WTC11 (cell line): ENCODE measurements around the gene ANKRD2. TPM values are rescaled to one million over a fixed set of nuclear protein-coding genes. Genes with fewer than 3 reads are reported as not detected.
A peak's percentile ranks its signal among the peaks of the same experiment; 100 is the strongest.

Experiments
- ATAC-seq: fragments of 200-7000 bp; cut with Tn5 transposase; 2 replicates; pipeline ENCODE4 v1.10.0; 2021; ENCODE audit warnings: mild to moderate bottlenecking, moderate library complexity
- CTCF ChIA-PET: fragments of 300-600 bp; sonication (Branson Sonifier 250); formaldehyde crosslinking; loops from one replicate; lab custom pipeline; 2021; ENCODE audit warnings: antibody characterized with exemption; lab: Charles Lee
- POLR2A ChIA-PET: fragments of 350-600 bp; sonication (Branson Sonifier 250); formaldehyde crosslinking; loops from one replicate; lab custom pipeline; 2021; ENCODE audit warnings: antibody characterized with exemption; lab: Charles Lee
- DNase-seq: peaks from one replicate; pipeline ENCODE4 v3.0.0; 2021; ENCODE audit warnings: low spot score
- H3K27ac Mint-ChIP-seq: 2 replicates; pipeline ENCODE4 v1.8.0; 2021; ENCODE audit warnings: mixed read lengths
- H3K27me3 Mint-ChIP-seq: 2 replicates; pipeline ENCODE4 v1.8.0; 2021; ENCODE audit warnings: low read depth, mild to moderate bottlenecking, moderate library complexity, mixed read lengths
- H3K36me3 Mint-ChIP-seq: 2 replicates; pipeline ENCODE4 v1.8.0; 2021; ENCODE audit warnings: mixed read lengths
- H3K4me1 Mint-ChIP-seq: 2 replicates; pipeline ENCODE4 v1.8.0; 2022; ENCODE audit warnings: mixed read lengths
- H3K4me3 Mint-ChIP-seq: 2 replicates; pipeline ENCODE4 v1.8.0; 2021; ENCODE audit warnings: mild to moderate bottlenecking, moderate library complexity, mixed read lengths
- H3K9me3 Mint-ChIP-seq: 2 replicates; pipeline ENCODE4 v1.8.0; 2021; ENCODE audit warnings: mixed read lengths
- ATF1 ChIP-seq: sonication (generic); formaldehyde crosslinking; IDR thresholded peaks from 2 replicates; pipeline ENCODE4 v1.8.1; 2023; ENCODE audit warnings: mild to moderate bottlenecking, moderate library complexity, missing genetic modification reagents
- ELF4 ChIP-seq: sonication (generic); formaldehyde crosslinking; IDR thresholded peaks from 2 replicates; pipeline ENCODE4 v1.8.1; 2022; ENCODE audit warnings: low read depth, mild to moderate bottlenecking, moderate library complexity, missing genetic modification reagents
- ESRRA ChIP-seq: sonication (generic); formaldehyde crosslinking; IDR thresholded peaks from 2 replicates; pipeline ENCODE4 v1.8.1; 2022; ENCODE audit warnings: mild to moderate bottlenecking, missing genetic modification reagents, borderline replicate concordance
- FOXK1 ChIP-seq: sonication (generic); formaldehyde crosslinking; IDR thresholded peaks from 2 replicates; pipeline ENCODE4 v1.8.0; 2022; ENCODE audit warnings: mild to moderate bottlenecking, moderate library complexity, missing genetic modification reagents
- FOXP1 ChIP-seq: sonication (generic); formaldehyde crosslinking; IDR thresholded peaks from 2 replicates; pipeline ENCODE4 v1.8.0; 2022; ENCODE audit warnings: missing genetic modification reagents, mild to moderate bottlenecking, moderate library complexity, borderline replicate concordance
- JUN ChIP-seq: sonication (generic); formaldehyde crosslinking; IDR thresholded peaks from 2 replicates; pipeline ENCODE4 v1.8.0; 2023; ENCODE audit warnings: mild to moderate bottlenecking, missing genetic modification reagents
- KAT7 ChIP-seq: sonication (generic); formaldehyde crosslinking; IDR thresholded peaks from 2 replicates; pipeline ENCODE4 v1.8.1; 2023; ENCODE audit warnings: missing genetic modification reagents, mild to moderate bottlenecking, borderline replicate concordance
- MXD4 ChIP-seq: fragments of 250-450 bp; sonication (Bioruptor Pico); IDR thresholded peaks from 2 replicates; pipeline ENCODE4 v1.8.0; 2021; ENCODE audit warnings: mild to moderate bottlenecking, moderate library complexity, borderline replicate concordance
- NFATC4 ChIP-seq: fragments of 250-450 bp; sonication (Bioruptor Pico); IDR thresholded peaks from 2 replicates; pipeline ENCODE4 v1.9.0; 2021; ENCODE audit warnings: mild to moderate bottlenecking
- NR1H2 ChIP-seq: sonication (generic); formaldehyde crosslinking; IDR thresholded peaks from 2 replicates; pipeline ENCODE4 v1.9.0; 2021; ENCODE audit warnings: mild to moderate bottlenecking, moderate library complexity, missing genetic modification reagents
- NR3C1 ChIP-seq: sonication (generic); formaldehyde crosslinking; conservative IDR thresholded peaks from 2 replicates; pipeline ENCODE4 v1.8.1; 2023; ENCODE audit warnings: low read depth, mild to moderate bottlenecking, missing genetic modification reagents
- SMAD3 ChIP-seq: sonication (generic); formaldehyde crosslinking; IDR thresholded peaks from 2 replicates; pipeline ENCODE4 v1.8.0; 2022; ENCODE audit warnings: missing genetic modification reagents, mild to moderate bottlenecking, borderline replicate concordance
- TCF7 ChIP-seq: sonication (generic); formaldehyde crosslinking; IDR thresholded peaks from 2 replicates; pipeline ENCODE4 v1.8.0; 2022; ENCODE audit warnings: mild to moderate bottlenecking, low read depth, missing genetic modification reagents, moderate library complexity
- TP53 ChIP-seq: sonication (generic); formaldehyde crosslinking; IDR thresholded peaks from 2 replicates; pipeline ENCODE4 v1.8.1; 2023; ENCODE audit warnings: mild to moderate bottlenecking, missing genetic modification reagents
- ZNF121 ChIP-seq: sonication (generic); formaldehyde crosslinking; IDR thresholded peaks from 2 replicates; pipeline ENCODE4 v1.8.0; 2023; ENCODE audit warnings: missing genetic modification reagents
- total RNA-seq: library from RNA; stranded (reverse); gene quantifications from 3 replicates; pipeline ENCODE4 v1.2.3, GENCODE V29; 2021
- TF ChIP-seq, protein P1 (sequence below): fragments of 250-450 bp; sonication (Bioruptor Pico); IDR thresholded peaks from 2 replicates; pipeline ENCODE4 v1.9.0; 2021; ENCODE audit warnings: mild to moderate bottlenecking, borderline replicate concordance
- TF ChIP-seq, protein P2 (sequence below): sonication (generic); formaldehyde crosslinking; IDR thresholded peaks from 2 replicates; pipeline ENCODE4 v1.8.1; 2023; ENCODE audit warnings: mild to moderate bottlenecking, missing genetic modification reagents, moderate library complexity
- TF ChIP-seq, protein P3 (sequence below): sonication (generic); formaldehyde crosslinking; IDR thresholded peaks from 2 replicates; pipeline ENCODE4 v1.8.0; 2023; ENCODE audit warnings: missing genetic modification reagents
- TF ChIP-seq, protein P4 (sequence below): sonication (generic); formaldehyde crosslinking; IDR thresholded peaks from 2 replicates; pipeline ENCODE4 v1.8.0; 2022; ENCODE audit warnings: mild to moderate bottlenecking, missing genetic modification reagents
- TF ChIP-seq, protein P5 (sequence below): sonication (generic); formaldehyde crosslinking; conservative IDR thresholded peaks from 2 replicates; pipeline ENCODE4 v1.8.1; 2023; ENCODE audit warnings: mild to moderate bottlenecking, low read depth, missing genetic modification reagents, moderate library complexity
- TF ChIP-seq, protein P6 (sequence below): fragments of 200-600 bp; IDR thresholded peaks from 2 replicates; pipeline ENCODE4 v1.8.0; 2022; ENCODE audit warnings: antibody characterized with exemption

Gene ANKRD2
- total RNA-seq, 1 experiment from 2014 or later = not detected

DNA sequence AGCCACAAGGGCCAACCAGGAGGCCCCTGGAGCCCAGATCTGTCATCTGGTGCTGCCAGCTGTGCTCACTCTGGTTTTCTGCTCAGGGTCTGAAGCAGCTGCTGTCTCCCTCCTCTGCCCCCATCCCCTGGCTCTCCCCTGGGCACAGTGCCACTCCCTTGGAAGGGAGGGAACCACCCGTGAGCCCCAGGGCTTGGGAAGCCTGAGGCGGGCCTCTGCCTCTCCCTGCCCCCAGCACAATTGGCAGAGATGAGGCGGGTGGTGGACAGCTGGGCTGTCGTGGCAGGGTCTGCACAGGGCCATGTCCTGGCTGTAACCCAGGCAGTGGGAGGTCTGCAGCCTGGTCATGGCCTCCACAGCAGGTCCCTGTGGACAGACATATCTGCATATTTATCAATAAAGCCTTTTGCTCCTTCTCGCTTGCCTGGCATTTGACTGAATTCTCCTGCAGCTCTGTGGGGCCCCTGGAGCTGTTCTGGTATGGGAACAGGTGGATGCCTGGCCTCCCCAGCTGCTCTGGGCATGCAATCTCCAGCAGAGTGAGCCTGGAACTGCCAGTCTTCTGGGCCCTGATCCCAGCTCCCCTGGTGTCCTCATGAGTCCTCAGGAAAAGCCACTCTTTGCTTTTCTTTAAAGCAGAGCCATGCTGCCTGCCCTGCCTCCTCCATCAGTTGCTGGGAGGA is 1.6 kb upstream of the ANKRD2 start:
- H3K4me1 Mint-ChIP-seq = peaks cover 5% of the 10 kb centered on the region
- H3K27ac Mint-ChIP-seq = peak overlapping the region; percentile 53; the same call in 1 of the 2 replicates
- POLR2A ChIA-PET = no interaction called here

DNA sequence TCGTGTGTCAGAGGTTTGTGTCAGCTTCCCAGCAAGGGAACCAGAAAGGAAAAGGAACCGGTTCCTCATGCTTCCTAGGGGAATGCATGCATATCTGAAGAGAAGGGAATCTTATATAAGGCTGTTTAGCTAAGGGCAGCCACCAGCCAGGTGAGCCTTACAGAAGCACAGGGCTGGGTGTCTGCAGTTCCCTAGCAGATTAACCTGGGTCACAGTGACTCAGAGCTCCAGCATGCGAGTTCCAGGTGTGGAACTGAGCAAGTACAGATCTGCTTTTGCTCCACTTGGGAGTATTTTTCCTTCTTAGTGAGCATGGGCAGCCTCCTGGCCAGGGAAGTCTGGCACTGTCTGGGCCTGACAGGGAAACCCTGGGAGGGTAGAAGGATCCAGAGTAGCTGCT is 957 bp upstream of the ANKRD2 start:
- ATAC-seq (no peak), DNase-seq (no peak)
- Mint-ChIP-seq H3K27ac (no peak overlapping the region), H3K9me3 (no peaks in the 10 kb centered on the region), H3K4me3 (no peak overlapping the region), H3K4me1 (peaks cover 5% of the 10 kb centered on the region), H3K27me3 (no peaks in the 10 kb centered on the region), H3K36me3 (0 out of 2 replicates have a peak, but pooled peaks cover 5% of the 10 kb centered on the region)
- POLR2A ChIA-PET = interaction anchor here (0.9 kb wide), 1 partner anchor 12 kb away, joined by 3 read pairs; no protein-coding TSS in a partner anchor
- CTCF ChIA-PET = interaction anchor here (0.6 to 2.8 kb wide), 45 partner anchors 10 to 201 kb away, joined by 3 to 55 read pairs (median 5); partner anchors contain the start of genes AVPI1, C10orf62, HOGA1 and MORN4
- TF ChIP-seq MXD4 (CRISPR knock-in tag) = no peak
- no peak for TF ChIP-seq ATF1 (CRISPR knock-in tag)
- TF ChIP-seq JUN (CRISPR knock-in tag) = no peak
- no peak for TF ChIP-seq TP53 (CRISPR knock-in tag)
- TF ChIP-seq, protein P1, sequence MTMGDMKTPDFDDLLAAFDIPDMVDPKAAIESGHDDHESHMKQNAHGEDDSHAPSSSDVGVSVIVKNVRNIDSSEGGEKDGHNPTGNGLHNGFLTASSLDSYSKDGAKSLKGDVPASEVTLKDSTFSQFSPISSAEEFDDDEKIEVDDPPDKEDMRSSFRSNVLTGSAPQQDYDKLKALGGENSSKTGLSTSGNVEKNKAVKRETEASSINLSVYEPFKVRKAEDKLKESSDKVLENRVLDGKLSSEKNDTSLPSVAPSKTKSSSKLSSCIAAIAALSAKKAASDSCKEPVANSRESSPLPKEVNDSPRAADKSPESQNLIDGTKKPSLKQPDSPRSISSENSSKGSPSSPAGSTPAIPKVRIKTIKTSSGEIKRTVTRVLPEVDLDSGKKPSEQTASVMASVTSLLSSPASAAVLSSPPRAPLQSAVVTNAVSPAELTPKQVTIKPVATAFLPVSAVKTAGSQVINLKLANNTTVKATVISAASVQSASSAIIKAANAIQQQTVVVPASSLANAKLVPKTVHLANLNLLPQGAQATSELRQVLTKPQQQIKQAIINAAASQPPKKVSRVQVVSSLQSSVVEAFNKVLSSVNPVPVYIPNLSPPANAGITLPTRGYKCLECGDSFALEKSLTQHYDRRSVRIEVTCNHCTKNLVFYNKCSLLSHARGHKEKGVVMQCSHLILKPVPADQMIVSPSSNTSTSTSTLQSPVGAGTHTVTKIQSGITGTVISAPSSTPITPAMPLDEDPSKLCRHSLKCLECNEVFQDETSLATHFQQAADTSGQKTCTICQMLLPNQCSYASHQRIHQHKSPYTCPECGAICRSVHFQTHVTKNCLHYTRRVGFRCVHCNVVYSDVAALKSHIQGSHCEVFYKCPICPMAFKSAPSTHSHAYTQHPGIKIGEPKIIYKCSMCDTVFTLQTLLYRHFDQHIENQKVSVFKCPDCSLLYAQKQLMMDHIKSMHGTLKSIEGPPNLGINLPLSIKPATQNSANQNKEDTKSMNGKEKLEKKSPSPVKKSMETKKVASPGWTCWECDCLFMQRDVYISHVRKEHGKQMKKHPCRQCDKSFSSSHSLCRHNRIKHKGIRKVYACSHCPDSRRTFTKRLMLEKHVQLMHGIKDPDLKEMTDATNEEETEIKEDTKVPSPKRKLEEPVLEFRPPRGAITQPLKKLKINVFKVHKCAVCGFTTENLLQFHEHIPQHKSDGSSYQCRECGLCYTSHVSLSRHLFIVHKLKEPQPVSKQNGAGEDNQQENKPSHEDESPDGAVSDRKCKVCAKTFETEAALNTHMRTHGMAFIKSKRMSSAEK (CRISPR knock-in tag) = no peak
- no peak for TF ChIP-seq SMAD3
- no peak for TF ChIP-seq FOXK1 (CRISPR knock-in tag)
- no peak for TF ChIP-seq NR3C1 (CRISPR knock-in tag)
- TF ChIP-seq, protein P2, sequence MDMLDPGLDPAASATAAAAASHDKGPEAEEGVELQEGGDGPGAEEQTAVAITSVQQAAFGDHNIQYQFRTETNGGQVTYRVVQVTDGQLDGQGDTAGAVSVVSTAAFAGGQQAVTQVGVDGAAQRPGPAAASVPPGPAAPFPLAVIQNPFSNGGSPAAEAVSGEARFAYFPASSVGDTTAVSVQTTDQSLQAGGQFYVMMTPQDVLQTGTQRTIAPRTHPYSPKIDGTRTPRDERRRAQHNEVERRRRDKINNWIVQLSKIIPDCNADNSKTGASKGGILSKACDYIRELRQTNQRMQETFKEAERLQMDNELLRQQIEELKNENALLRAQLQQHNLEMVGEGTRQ (CRISPR knock-in tag) = no peak
- TF ChIP-seq, protein P3, sequence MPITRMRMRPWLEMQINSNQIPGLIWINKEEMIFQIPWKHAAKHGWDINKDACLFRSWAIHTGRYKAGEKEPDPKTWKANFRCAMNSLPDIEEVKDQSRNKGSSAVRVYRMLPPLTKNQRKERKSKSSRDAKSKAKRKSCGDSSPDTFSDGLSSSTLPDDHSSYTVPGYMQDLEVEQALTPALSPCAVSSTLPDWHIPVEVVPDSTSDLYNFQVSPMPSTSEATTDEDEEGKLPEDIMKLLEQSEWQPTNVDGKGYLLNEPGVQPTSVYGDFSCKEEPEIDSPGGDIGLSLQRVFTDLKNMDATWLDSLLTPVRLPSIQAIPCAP = no peak

More for the DNA sequence above, 1.6 kb upstream of the ANKRD2 start:
- Mint-ChIP-seq H3K36me3 (0 out of 2 replicates have a peak, but pooled peaks cover 5% of the 10 kb centered on the region), H3K27me3 (no peaks in the 10 kb centered on the region), H3K4me3 (no peak overlapping the region), H3K9me3 (no peaks in the 10 kb centered on the region)
- CTCF ChIA-PET = interaction anchor here (1.0 to 2.8 kb wide), 12 partner anchors 18 to 192 kb away, joined by 3 to 55 read pairs (median 12); partner anchors contain the start of gene C10orf62
- no peak for DNase-seq
- no peak for ATAC-seq
- no peak for TF ChIP-seq FOXP1 (CRISPR knock-in tag)
- TF ChIP-seq TCF7 (CRISPR knock-in tag) = no peak
- TF ChIP-seq, protein P4, sequence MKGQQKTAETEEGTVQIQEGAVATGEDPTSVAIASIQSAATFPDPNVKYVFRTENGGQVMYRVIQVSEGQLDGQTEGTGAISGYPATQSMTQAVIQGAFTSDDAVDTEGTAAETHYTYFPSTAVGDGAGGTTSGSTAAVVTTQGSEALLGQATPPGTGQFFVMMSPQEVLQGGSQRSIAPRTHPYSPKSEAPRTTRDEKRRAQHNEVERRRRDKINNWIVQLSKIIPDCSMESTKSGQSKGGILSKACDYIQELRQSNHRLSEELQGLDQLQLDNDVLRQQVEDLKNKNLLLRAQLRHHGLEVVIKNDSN (CRISPR knock-in tag) = no peak
- no peak for TF ChIP-seq KAT7
- TF ChIP-seq, protein P5, sequence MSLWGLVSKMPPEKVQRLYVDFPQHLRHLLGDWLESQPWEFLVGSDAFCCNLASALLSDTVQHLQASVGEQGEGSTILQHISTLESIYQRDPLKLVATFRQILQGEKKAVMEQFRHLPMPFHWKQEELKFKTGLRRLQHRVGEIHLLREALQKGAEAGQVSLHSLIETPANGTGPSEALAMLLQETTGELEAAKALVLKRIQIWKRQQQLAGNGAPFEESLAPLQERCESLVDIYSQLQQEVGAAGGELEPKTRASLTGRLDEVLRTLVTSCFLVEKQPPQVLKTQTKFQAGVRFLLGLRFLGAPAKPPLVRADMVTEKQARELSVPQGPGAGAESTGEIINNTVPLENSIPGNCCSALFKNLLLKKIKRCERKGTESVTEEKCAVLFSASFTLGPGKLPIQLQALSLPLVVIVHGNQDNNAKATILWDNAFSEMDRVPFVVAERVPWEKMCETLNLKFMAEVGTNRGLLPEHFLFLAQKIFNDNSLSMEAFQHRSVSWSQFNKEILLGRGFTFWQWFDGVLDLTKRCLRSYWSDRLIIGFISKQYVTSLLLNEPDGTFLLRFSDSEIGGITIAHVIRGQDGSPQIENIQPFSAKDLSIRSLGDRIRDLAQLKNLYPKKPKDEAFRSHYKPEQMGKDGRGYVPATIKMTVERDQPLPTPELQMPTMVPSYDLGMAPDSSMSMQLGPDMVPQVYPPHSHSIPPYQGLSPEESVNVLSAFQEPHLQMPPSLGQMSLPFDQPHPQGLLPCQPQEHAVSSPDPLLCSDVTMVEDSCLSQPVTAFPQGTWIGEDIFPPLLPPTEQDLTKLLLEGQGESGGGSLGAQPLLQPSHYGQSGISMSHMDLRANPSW = no peak
- TF ChIP-seq ATF1 (CRISPR knock-in tag) = no peak
- TF ChIP-seq ESRRA (CRISPR knock-in tag) = no peak
- no peak for TF ChIP-seq NR1H2 (CRISPR knock-in tag)
- TF ChIP-seq ELF4 (CRISPR knock-in tag) = no peak
- TF ChIP-seq, protein P6, sequence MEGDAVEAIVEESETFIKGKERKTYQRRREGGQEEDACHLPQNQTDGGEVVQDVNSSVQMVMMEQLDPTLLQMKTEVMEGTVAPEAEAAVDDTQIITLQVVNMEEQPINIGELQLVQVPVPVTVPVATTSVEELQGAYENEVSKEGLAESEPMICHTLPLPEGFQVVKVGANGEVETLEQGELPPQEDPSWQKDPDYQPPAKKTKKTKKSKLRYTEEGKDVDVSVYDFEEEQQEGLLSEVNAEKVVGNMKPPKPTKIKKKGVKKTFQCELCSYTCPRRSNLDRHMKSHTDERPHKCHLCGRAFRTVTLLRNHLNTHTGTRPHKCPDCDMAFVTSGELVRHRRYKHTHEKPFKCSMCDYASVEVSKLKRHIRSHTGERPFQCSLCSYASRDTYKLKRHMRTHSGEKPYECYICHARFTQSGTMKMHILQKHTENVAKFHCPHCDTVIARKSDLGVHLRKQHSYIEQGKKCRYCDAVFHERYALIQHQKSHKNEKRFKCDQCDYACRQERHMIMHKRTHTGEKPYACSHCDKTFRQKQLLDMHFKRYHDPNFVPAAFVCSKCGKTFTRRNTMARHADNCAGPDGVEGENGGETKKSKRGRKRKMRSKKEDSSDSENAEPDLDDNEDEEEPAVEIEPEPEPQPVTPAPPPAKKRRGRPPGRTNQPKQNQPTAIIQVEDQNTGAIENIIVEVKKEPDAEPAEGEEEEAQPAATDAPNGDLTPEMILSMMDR = no peak
- no peak for TF ChIP-seq ZNF121 (CRISPR knock-in tag)
- no peak for TF ChIP-seq NFATC4
- TF ChIP-seq, all 79 proteins: peak for 0
